Stimulated activated CD4-positive, alpha-beta T cell treated with anti-CD3 and anti-CD28 coated beads, Interleukin-4, amount 100 ng/mL, for 1 hour (primary cell): Measurements from ENCODE around the gene CRLF1.

Source experiments
- DNase-seq: peaks from one replicate; pipeline ENCODE4 v3.0.0-alpha.2; 2020

CRLF1 gene

DNA sequence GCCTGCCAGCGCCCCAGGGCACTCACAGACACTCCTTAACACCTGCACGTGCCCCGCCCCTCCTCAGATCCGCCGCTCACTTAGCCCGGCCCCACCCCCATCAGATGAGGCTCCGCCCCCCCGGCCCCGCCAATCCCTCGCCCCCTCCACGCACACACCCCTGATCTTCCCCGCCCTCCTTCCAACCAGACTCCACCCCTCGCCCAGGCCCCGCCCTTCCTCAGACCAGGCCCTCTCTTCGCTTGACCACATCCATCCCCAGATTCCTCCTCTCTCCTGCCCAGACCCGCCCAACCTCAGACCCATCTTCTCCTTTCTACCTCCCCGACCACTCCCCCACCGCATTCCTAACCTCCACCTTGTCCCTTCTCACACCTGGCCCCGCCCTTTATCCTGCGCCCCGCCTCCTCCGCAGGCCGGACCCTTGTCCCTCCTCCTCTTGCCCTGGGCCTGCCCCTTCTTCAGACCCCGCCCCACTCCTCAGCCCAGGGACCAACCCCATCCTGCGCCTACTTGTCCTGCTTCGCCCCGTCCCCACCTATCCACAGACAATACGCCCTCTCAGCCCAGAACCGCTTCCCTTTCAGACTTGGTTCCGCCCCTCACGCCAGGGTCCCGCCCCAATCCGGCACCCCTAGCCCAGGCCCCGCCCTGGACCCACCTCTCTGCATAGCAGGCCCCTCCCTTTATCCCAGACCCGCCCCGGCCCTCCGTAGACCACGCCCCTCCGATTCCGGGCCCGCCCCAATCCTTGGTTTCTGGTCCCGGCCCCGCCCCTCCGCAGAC is 29.8 kb upstream of the CRLF1 start:
- DNase-seq, result peak; percentile 99

DNA sequence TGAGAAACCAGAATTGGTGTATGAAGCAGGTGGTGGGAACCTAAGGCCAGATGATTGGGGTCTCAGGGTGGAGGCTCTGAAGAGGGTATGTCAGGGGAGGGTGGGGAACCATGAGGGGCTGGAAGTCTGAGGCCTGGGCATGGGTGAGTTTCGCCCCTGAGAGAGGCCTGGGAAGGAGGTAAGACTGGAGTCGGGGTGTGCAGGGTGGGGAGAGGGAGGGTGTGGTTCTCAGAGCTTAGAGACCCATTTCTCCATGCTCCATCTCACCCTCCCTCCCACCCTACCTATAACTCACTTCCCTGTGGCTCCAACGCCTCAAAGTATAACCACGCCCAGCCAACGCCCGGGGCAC is 29.2 kb upstream of the CRLF1 start:
- no peak for DNase-seq

DNA sequence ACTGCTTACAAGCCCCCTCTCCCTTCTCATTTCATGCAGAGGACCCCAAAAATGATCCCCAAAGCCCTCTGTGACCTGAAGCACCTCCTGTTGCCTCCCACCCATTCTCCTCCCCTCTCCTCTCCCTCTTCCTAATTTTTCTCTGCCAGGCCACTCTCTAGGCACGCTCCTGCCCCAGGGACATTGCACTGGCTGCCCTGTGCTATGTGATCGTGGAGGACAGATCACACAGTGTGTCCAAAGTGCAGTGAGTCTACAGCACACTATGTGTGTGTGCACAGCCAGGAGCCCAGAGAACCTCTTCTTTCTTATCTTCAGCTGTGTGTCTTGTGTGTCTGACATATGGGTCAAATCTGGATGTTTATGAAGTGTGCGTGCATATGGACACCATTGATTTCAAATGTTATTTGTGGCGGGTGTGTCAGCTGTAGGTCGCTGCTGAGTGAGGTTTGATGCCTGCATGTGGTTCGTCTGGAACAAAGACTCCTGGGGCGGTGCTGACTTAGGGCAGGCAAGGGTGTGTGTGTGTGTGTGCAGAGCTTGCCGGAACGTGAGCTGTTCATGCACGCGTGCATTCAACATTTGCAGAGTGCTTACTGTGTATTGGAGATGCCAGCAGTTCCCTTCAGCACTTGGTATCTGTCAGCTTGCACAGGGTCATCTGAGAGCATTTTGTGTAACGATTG is 28.2 kb upstream of the CRLF1 start:
- DNase-seq, result no peak

DNA sequence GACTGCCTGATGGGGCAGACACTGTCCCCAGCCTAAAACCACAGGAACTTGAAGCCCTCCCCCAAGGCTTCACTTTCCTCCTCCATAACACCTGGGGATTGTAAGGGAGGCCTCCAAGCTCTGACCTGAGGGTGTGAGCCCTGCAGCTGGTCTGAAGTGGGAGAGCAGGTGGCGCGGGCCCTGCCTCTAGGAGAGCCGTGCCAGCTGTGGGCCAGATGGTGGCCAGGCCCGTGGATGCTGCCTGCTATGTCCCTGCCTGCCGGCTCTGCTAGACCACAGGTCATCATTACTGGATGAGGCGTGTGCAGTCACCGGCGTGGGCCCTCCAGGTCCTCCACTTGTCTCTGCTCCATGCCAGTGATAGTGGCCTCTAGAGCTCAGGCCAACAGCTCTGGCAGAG is 26.7 kb upstream of the CRLF1 start:
- no peak for DNase-seq

DNA sequence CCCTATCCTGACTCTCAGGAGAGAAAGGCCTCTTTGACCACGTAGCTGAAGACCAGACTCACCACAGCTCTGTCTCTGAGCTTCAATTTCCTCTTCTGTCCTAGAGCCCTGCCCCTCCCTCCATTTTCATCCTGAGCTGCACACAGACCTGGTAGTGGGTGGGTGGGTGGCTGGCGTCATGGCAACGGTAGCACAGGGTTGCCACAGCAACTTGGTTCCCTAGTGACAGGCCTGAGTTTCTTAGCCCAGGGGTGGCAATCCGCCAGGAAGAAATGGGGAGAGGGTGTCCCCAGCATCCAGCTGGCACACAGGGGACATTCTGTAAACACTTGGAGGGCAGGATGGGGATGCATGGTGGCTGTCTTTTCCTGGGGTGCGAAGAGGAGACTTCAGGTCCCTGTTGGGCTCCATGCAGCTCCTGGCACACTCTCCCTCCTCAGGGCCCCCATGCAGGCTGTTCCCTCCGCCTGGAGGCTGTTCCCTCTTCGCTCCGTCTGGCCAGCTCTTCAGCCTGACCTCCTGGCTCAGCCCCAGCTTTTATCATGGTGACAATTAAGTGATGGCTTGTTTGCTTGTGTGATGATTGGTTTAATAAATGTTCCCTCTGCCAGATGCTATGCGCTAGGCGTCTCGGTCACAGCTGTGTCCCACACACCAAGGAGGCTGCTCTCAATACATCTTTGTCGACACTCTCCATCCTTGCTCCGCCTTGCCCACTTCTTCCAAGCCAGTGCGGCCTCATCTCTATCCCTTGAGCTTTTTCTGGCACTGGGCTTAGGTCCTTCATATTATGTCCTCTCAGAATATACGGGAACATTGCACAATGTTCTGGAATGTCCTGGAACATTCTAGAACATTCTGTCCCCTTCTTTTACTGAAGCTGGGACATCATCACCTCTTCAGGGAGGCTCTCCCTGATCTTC is 22.8 kb upstream of the CRLF1 start:
- DNase-seq, result no peak

DNA sequence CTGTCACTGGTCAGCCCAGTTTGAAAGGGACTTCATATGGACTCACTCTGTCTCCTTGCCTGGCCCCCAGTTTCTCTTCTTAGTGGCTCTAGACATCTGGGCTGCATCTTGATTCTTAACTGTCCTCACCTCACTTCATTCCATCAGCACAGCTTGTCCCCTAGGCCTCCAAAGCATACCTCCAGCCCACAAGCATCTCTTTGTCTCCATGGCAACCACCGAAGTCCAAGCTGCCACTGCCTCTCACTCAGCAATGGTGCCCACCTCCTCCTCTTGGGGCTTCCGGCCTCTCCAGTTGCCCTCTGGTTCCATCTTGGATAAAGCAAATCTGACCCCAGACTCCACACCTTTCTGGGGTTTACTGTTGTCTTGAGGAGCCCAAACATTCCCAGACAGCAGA is 20.3 kb upstream of the CRLF1 start:
- no peak for DNase-seq

DNA sequence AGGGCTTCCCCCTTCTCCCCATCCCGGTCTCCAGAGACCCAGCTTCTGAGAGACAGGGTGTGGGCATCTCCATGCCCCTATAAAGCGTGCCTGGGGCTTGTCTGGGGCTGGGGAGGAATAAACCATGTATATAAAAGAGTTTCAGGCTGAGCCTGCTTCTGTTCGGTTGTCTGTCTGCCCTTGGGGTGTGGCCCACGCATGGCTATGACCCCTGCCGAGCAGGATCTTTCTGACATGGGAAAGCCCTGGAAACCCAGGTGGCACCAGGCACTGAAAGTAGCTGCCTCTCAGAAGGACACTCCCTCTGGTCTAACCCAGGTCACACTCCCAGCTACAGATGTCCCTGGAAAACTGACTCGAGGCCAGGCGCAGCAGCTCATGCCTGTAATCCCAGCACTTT is 14.3 kb upstream of the CRLF1 start:
- DNase-seq, result no peak

DNA sequence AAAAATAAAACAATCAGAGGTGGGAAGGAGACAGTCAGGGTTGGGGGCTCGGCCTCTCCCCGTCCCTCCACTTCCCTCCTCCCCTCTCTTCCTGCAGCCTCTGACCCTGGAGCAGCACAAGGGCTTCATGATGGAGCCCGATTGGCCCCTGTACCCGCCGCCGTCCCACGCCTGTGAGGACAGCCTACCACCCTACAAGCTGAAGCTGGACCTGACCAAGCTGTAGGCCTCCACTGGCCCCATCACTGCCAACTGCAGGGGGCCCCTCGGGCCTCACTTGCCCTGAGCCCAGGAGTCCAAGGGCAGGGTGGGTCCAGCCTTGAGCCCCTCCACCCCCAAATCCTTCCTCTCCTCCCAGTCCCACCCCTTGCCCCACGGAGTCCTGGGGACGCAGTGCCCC is 13.7 kb upstream of the CRLF1 start:
- DNase-seq, result no peak

DNA sequence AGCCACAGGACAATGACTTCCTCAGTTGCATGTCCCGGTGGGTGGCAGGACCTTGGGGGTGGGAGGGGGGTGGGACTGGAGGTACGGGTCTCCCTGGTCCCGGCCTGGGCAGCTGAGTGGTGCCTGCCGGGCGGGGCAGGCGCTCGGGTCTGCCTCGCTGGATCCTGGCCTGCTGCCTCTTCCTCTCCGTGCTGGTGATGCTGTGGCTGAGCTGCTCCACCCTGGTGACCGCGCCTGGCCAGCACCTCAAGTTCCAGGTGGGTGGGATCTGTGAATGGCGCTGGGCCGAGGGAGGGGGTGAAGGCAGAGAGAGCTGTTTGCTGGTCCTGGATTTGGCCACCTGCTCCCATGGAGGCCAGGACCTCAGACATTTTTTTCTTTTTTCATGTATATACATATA is 11.6 kb upstream of the CRLF1 start:
- DNase-seq, result no peak

DNA sequence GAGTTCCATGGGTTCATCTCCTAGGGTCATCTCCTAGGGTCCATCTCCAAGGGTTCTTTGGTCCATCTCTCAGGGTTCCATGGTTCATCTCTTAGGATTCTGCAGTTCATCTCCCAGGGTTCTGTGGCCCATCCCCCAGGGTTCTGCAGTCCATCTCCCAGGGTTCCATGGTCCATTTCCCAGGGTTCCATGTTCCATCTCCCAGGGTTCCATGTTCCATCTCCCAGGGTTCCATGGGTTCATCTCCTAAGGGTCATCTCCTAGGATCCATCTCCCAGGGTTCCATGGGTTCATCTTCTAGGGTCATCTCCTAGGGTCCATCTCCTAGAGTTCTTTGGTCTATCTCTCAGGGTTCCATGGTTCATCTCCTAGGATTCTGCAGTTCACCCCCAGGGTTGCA is 11.0 kb upstream of the CRLF1 start:
- no peak for DNase-seq

DNA sequence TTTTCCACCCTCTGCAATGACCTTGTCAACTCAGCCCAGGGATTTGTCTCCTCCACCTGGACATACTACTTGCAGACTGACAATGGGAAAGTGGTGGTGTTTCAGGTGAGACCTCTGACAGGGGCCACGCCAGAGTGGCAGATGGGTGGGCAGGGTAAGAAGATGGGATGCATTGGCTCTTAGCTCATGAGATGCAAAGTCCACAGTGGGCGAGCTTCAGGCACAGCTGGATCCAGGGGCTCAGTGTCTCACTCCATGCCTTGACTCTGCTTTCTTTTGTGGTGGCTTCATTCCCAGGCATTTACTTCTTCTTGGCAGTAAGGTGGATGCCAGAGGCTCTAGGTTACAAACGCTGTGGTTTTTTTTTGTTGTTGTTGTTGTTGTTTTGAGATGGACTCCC is 9.4 kb upstream of the CRLF1 start:
- DNase-seq, result no peak

DNA sequence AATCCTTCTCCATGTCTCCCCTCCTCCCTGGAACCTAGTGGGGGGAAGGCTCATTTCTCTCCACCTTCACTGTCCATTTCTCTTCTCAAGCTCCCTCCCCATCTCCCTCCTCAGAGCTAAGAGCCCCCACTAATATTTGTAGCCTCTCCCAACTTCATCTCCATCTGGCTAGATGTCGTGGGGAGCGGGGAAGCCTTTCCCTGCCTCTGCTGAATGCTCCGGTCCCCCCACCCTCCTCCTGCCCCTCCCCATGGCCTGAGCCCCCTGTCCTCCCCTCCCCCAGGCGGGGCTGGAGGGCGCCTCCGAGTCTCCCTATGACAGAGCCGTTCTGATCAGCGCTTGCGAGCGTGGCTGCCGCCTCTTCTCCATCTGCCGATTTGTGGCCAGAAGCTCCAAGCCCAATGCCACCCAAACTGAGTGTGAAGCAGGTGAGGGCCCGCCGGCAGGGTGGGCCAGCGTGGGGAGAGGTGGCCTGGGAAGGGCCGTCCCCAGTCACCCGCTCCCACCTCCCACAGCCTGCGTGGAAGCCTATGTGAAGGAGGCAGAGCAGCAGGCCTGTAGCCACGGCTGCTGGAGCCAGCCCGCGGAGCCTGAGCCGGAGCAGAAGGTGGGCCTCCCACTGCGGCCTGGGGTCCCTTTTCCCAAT is 7.1 kb upstream of the CRLF1 start:
- DNase-seq, result no peak

DNA sequence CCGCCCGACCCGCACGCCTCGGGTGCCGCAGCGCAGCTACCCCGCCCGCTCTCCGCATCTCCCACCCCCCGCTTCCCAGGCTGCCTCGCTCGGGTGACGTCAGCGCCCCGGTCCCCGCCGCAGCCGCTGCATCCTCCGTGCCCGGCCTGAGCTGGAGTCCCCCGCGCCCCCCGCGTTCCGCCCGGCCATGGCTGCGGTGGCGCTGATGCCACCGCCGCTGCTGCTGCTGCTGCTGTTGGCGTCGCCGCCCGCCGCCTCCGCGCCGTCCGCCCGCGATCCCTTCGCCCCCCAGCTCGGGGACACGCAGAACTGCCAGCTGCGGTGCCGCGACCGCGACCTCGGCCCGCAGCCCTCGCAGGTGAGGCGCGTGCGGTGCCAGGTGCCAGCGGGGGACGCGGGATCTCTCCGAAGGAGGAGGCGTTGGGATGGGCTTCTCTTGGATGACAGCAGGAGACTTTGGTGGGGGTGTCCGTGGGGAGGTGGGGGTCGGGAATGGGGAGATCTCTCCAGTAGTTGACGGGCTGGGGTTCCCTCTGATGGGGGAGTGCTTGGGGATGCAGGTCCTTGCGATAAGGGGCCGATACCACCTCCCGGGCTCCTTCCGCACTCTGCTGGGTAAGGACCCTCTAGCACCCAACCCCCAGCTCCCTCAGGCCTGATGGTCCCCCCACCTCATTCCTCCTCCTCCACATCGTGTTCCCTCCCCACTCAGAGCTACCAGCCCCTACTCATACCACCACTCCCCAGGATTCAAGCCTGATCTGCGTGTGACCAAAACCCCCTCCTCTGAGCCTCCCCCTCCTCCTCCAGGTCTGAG is 6.4 kb upstream of the CRLF1 start, which contains the start of gene TMEM59L:
TSS of gene TMEM59L (plus strand) at position 99 of the 817 bp plus-strand sequence. CDS start at position 188, 89 bp downstream.
- peak; percentile 53 for DNase-seq

DNA sequence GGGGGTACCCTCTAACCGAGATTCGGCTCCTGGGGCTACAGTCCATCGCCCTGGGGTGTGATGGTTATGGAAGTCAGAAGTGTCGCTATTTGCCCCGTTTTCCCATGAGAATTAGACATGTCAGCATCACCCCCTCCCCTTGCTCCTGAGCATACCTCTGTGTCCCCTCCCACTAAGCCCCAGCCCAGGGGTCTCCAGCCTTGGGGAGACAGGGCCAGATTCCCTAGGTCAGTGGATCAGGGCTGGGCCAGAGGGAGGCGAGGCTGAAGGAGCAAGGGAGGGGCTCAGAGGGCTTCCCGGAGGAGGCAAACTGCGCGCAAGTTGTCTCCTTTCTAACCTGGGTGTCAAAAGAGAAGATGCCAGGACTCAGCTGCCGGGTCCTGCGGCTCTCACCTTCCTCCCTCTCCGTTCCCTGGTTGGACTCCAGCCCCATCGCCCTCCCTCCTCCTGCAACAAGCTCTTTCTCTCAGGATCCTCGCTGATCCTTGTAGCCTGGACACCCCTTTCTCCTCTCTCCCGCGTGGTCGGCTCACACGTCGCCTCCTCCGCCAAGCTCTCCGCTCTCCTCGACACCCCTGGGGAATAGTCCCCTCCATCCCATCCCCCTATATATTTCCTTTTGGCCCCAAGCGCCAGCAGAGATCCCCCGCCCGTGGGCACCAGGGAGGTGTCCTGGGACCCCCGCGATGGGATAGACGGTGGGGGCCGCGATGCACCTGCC is 5.6 kb upstream of the CRLF1 start:
- no peak for DNase-seq

DNA sequence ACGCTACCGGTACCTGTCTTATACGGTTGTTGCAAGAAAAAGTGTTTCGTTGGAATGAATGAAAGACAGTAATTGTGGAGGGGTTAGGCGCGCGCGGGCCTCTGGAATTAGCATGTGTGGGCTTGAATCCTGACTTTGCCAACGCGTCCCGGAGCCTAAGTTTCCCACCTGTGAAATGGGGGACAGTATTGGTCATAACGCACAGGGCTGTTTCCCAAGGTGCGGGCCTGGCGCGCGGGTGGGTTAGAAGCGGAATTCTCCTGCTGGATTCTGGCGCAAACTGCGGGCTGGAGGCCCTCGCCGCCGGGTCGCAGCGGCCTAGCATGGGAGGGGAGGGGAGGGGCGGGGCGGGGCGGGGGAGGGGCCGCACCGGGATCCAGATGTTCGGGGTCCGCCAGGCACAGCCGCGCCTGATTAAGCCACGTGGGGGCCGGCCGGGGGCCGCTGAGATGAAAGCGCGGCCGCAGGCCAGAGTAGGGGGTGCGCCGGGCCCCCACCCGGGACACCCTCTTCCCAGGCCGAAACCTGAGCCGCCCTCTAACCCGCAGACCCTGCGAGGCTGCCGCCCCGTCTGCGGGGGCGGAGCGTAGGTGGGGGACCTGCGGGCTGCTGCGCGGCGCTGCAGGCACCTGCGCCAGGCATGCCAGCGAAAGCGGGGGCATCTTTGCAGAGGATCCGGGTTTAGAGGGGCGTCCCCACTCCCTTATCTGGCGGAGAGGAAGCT is 4.9 kb upstream of the CRLF1 start:
- no peak for DNase-seq

DNA sequence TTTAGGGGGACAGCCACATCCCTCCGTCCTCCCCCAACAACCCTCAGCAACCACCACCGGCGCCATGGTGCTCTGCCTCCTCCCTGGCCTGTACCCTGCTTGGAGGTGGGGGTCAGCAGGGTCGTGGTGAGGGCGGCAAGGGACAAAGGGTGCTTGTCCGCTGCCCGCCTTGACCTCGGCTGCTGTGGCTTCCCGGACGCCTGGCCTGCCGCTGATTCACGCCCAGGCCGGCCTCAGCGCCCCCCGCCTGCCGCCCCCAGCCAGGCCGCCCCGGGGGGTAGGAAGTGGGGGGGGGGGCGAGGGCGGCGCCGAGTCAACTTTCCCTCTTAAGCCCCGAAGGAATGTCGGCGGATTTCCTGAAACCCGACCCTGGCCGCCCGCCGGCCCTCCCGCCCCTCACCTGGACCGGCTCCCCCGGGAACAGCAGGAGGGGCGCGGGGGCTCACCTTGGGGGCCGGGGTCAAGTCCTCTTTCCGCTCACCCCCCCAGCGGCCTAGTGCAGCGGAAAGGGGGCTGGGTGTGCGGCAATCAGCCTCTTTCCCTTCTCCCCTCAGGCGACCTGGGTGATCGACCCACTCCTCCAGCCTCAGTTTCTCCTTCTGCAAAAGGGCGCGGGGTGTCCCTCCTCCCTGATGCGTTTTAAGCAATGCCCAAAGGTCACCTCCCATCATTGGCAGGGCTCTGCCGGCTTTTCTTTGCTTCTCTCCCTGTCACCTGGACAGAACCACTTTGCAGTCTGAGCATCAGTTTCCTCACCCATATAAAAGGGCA is 4.1 kb upstream of the CRLF1 start:
- no peak for DNase-seq

DNA sequence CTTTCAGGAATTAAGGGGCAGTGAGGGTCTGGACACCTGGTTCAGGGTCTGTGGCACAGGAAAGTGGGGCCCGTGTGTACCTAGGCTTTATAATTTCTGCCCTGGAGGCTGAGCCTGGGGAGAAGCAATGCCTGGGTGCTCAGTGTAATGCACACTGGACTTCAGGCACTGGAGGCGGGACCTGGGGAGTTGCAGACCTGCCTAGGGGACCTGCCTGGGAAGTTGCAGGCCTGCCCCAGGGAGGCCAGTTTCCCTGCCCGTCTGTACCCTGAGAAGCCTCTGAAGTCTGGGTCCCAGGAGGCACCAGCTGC is 3.6 kb upstream of the CRLF1 start:
- DNase-seq, result no peak

DNA sequence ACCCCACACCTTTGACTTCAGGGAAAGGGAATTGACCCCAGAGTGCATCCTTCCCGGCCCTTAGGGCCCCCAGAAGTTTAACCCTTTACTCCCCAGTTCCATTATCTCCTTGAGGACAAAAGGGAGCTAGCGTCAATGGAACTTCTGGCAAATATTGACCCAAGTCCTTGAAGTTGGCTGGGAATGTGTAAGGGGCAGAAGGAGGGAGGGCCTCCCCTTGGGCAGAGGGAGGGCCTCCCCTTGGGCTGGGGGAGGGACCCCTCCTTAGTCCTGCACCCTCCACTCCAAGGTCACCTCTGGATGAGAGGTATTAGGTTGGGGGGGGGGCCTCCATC is 3.1 kb upstream of the CRLF1 start:
- DNase-seq, result no peak

DNA sequence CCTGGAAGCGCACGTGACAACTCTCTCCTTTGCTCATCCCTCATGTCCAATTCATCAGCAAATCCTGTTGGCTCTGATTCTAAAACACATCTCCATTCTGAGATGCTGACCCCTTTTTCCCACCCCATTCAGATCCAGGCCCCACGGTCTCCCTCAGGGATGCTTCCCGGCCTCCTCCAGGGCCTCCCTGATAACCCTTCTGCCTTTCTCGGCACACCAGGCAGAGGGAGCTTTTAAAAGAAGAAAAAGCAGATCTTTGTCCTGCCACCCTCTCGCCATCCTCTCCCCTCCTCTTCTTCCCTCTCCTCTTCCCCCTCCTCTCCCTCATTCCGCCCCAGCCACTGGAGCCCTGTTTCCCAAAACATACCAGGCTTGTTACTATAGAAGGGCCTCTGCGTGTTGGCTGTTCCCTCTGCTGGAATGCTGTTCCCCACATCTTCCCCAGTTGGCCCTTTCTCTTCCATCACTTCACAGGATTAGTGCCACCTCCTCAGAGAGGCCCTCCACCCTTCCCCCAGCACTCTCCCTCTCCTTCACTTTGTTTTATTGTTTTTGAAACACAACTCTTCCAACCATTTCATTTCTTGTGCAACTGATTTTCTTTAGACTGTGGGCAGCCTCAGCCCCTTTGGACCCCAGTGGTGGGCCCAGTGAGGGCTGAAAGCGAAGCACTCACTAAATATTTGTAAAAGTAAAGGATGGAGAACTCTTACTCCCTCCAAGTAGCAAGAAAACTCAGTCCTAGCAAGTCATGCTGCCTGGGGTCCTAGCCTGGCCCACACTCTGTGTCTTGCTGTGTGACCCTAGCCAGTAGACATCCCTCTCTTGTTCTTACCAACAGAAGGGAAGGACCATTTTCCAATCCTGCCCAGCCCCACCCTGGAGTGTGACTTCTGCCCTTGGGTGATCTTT is 2.5 kb upstream of the CRLF1 start:
- no peak for DNase-seq
